ENCODE data around the gene GALNT14. TPM values are rescaled to one million over a fixed set of nuclear protein-coding genes. Genes with fewer than 3 reads are reported as not detected.

The GALNT14 gene
- total and polyA plus RNA-seq, 10 of the 15 experiments (the other 5 are each of a cell fraction or from before 2014, with no cell fraction given) = 3.7 to 17.8 (median 6.0) TPM

DNA sequence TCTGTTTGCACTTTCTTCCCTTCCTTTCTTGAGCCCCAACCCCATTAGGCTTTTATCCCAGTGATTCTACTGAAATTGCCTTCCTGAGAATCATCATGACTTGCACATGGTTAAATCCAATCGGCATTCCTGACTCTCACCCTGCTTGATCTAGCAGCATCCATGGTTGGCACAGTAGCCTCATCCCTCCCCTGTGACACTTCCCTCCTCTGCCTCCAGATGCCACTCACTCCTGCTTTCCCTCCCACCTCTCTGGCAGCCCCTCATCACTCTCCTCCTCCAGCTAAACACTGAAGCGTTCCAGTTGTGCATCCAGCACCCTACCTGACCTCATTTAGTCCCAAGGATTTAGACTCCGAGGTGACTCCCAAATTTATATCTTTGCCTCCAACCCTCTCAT lies 114.7 kb downstream of the GALNT14 start (continued):
- TF ChIP-seq, protein P1, sequence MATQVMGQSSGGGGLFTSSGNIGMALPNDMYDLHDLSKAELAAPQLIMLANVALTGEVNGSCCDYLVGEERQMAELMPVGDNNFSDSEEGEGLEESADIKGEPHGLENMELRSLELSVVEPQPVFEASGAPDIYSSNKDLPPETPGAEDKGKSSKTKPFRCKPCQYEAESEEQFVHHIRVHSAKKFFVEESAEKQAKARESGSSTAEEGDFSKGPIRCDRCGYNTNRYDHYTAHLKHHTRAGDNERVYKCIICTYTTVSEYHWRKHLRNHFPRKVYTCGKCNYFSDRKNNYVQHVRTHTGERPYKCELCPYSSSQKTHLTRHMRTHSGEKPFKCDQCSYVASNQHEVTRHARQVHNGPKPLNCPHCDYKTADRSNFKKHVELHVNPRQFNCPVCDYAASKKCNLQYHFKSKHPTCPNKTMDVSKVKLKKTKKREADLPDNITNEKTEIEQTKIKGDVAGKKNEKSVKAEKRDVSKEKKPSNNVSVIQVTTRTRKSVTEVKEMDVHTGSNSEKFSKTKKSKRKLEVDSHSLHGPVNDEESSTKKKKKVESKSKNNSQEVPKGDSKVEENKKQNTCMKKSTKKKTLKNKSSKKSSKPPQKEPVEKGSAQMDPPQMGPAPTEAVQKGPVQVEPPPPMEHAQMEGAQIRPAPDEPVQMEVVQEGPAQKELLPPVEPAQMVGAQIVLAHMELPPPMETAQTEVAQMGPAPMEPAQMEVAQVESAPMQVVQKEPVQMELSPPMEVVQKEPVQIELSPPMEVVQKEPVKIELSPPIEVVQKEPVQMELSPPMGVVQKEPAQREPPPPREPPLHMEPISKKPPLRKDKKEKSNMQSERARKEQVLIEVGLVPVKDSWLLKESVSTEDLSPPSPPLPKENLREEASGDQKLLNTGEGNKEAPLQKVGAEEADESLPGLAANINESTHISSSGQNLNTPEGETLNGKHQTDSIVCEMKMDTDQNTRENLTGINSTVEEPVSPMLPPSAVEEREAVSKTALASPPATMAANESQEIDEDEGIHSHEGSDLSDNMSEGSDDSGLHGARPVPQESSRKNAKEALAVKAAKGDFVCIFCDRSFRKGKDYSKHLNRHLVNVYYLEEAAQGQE (IDR thresholded peaks at IDR 0.05; ENCODE audit: low read depth, low read length) = no peak
- TF ChIP-seq JUND (IDR thresholded peaks at IDR 0.05; ENCODE audit: low read depth, low read length) (no peak), BHLHE40 (IDR thresholded peaks at IDR 0.05; ENCODE audit: borderline replicate concordance in 1 of 2, low read depth in 2 of 2, low read length in 1 of 2) (no peak), BRCA1 (IDR thresholded peaks at IDR 0.05; ENCODE audit: low read depth, low read length) (no peak), NFIC (IDR thresholded peaks at IDR 0.05; ENCODE audit: low read depth, low read length) (no peak), SIN3A (IDR thresholded peaks at IDR 0.05; ENCODE audit: low read depth, low read length) (no peak), HDGF (IDR thresholded peaks at IDR 0.05) (no peak), MTA3 (IDR thresholded peaks at IDR 0.05; ENCODE audit: borderline replicate concordance, low read length) (no peak)

DNA sequence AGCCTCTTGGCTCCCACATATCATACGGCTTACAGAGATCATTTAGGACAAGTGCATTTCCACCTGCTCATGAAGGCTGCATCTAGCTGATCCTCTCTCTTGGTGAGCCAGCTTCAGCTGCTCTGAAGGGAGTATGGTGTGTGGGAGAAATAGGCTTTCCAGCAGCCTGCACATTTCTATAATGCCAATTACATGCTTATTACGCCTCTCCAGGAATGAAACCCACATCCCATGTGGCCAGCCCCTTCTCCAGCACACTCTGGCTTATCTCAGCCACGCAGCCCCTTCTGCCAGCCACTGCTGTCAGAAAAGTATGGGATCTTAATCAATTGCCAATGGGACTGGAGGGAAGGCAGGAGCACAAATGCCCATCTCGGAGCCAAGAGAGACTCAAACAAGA lies 117.5 kb downstream of the GALNT14 start:
- CTCF ChIA-PET = no interaction called here
- no TSS peak for BruUV-seq (replicated peaks)
- TF ChIP-seq NFIC (IDR thresholded peaks at IDR 0.05; ENCODE audit: low read depth, low read length) (no peak), ZNF622 (IDR thresholded peaks at IDR 0.05) (no peak), FOS (IDR thresholded peaks at IDR 0.05; ENCODE audit: borderline replicate concordance, extremely low read depth, insufficient read length) (no peak), BCL11A (IDR thresholded peaks at IDR 0.05; ENCODE audit: low read depth, low read length) (no peak), HCFC1 (IDR thresholded peaks at IDR 0.05; ENCODE audit: low read length) (no peak), ZSCAN29 (IDR thresholded peaks at IDR 0.05) (no peak)
- TF ChIP-seq, protein P2, sequence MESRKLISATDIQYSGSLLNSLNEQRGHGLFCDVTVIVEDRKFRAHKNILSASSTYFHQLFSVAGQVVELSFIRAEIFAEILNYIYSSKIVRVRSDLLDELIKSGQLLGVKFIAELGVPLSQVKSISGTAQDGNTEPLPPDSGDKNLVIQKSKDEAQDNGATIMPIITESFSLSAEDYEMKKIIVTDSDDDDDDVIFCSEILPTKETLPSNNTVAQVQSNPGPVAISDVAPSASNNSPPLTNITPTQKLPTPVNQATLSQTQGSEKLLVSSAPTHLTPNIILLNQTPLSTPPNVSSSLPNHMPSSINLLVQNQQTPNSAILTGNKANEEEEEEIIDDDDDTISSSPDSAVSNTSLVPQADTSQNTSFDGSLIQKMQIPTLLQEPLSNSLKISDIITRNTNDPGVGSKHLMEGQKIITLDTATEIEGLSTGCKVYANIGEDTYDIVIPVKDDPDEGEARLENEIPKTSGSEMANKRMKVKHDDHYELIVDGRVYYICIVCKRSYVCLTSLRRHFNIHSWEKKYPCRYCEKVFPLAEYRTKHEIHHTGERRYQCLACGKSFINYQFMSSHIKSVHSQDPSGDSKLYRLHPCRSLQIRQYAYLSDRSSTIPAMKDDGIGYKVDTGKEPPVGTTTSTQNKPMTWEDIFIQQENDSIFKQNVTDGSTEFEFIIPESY (IDR thresholded peaks at IDR 0.05) = no peak
- in situ Hi-C loops (cut with MboI) (no loop called here), intact Hi-C loops (cut with micrococcal nuclease; ENCODE audit: unreplicated experiment) (no loop called here)
- Histone ChIP-seq H4K20me1 (ENCODE audit: control insufficient read depth, insufficient read depth) (no peaks in the 10 kb centered on the region), H3K4me3 (no peak overlapping the region), H3K27ac (ENCODE audit: control insufficient read depth, insufficient read depth) (no peak overlapping the region), H3K4me2 (ENCODE audit: control insufficient read depth, insufficient read depth) (no peak overlapping the region), H2AFZ (ENCODE audit: control insufficient read depth, low read depth, low read length) (no peak overlapping the region), H3K36me3 (ENCODE audit: control insufficient read depth in 2 of 2, insufficient read depth in 2 of 2, low read length in 1 of 2) (no peaks in the 10 kb centered on the region), H3K9ac (ENCODE audit: control insufficient read depth, insufficient read depth, low read length) (no peak overlapping the region), H3K79me2 (ENCODE audit: control insufficient read depth, insufficient read depth, low read length) (no peaks in the 10 kb centered on the region), H3K27me3 (replicated peaks in 1 of 2; ENCODE audit: control insufficient read depth in 2 of 2, insufficient read depth in 2 of 2, low read length in 1 of 2) (no peaks in the 10 kb centered on the region), H3K9me3 (replicated peaks; ENCODE audit: control insufficient read depth, insufficient read depth, low read length) (no peaks in the 10 kb centered on the region), H3K4me1 (ENCODE audit: control insufficient read depth, insufficient read depth, low read length) (no peaks in the 10 kb centered on the region)
- SMC1A ChIA-PET (ENCODE audit: uncharacterized antibody, unreplicated experiment) = interaction anchor here (0.6 kb wide), 1 partner anchor 209 kb away, joined by 4 read pairs; no protein-coding TSS in a partner anchor
- POLR2A ChIA-PET = no interaction called here
- WGBS (ENCODE audit: insufficient coverage, insufficient replicate concordance, low lambda C conversion rate, missing lambda C conversion rate) = 31% methylated on average over 4 of the region's 4 CpGs
- ATAC-seq = no peak
- RAD21 ChIA-PET (ENCODE audit: unreplicated experiment) = no interaction called here
- FAIRE-seq = no peak
- no peak for DNase-seq (ENCODE audit: low read depth, low spot score)
